Pancreas (tissue), 10 donors: ENCODE measurements around the gene FAM3C. TPM values are rescaled to one million over a fixed set of nuclear protein-coding genes. Genes with fewer than 3 reads are reported as not detected.

Source experiments
- ATAC-seq, 4 donors: fragments of 200-7000 bp; cut with Tn5 transposase; one replicate each; pipeline versions ENCODE4 v1.8.0 to v1.9.1; 2020; ENCODE audit warnings: mild to moderate bottlenecking in 4 of 4, moderate library complexity in 4 of 4
- DNase-seq, 6 donors: peaks; one replicate each; pipeline ENCODE4 v3.0.0-alpha.2; 2020
- FAIRE-seq: peaks from 2 replicates; lab custom pipeline; 2012; peaks lifted over from hg19 to GRCh38; lab: Jason Lieb, UNC
- H3K27ac ChIP-seq, 4 donors: fragments of 200-600 bp; sonication (generic); 1 replicate in 3 of 4; 2 replicates in 1 of 4; pipeline versions ENCODE4 v1.5.0 to v1.8.0; 2020
- H3K27me3 ChIP-seq, 4 donors: fragments of 200-600 bp; one replicate each; pipeline ENCODE4 v1.8.0; 2021
- H3K36me3 ChIP-seq, 3 donors: fragments of 200-600 bp; sonication (generic) in 1 of 3; one replicate each; pipeline versions ENCODE4 v1.5.0 to v1.8.0; 2020 to 2021
- H3K4me1 ChIP-seq, 3 donors: fragments of 200-600 bp; one replicate each; pipeline ENCODE4 v1.8.0; 2021
- H3K4me3 ChIP-seq, 4 donors: fragments of 200-600 bp; sonication (generic) in 2 of 4; one replicate each; pipeline versions ENCODE4 v1.5.0 to v1.8.0; 2020 to 2021
- H3K9me3 ChIP-seq, 4 donors: fragments of 200-600 bp; one replicate each; pipeline ENCODE4 v1.8.0; 2021
- WGBS, 2 donors: extraction: QIAGEN DNeasy Blood & Tissue Kit; methylation state at CpG; one replicate each; pipeline ENCODE4 v1.1.7; 2013; 5-methylcytosine and 5-hydroxymethylcytosine counted together
- intact Hi-C, 3 donors: fragments of 100-400 bp; cut with DNase I; formaldehyde crosslinking; loops; one replicate each; pipeline versions ENCODE4 v1.11.1 to v1.14.2; 2022
- polyA plus RNA-seq, 2 donors: library from polyadenylated mRNA; stranded (reverse); fragments of 200-250 nt; gene quantifications; one replicate each; pipeline ENCODE4 v1.2.3, GENCODE V29; 2013
- total RNA-seq, 6 donors: library from RNA; stranded (reverse); fragmentation: NEBNext Ultra II Directional in 4 of 6; extraction: Animal tissue kit (Norgen Biotek cat#: 25700) in 4 of 6; gene quantifications; one replicate each; pipeline versions ENCODE4 v1.2.1 to v1.2.4, GENCODE V29; 2021 to 2023
- TF ChIP-seq, protein P1 (sequence below), 4 donors: fragments of 200-600 bp; sonication (generic) in 3 of 4; IDR thresholded peaks; one replicate each; pipeline versions ENCODE4 v1.5.0 to v1.8.0; 2021; ENCODE audit warnings: antibody characterized with exemption in 4 of 4
- donor health status: healthy with polysubstance abuse.
- donor health status: DM: no; HTN: no; CAD: no; lungs with moderate emphysema.
- donor health status: DM: no; HTN: no; CAD: no.
- donor health status: control.
- donor health status: control.
- donor health status: Bipolar disorder and iron deficiency.
- donor health status: DM: yes; HTN: yes; CAD: no.
- donor health status: DM: no; HTN: no; CAD: no.
- donor health status: DM: no; HTN: no; CAD: no.
- donor health status: DM: yes; HTN: yes; CAD: no.

FAM3C gene
- total and polyA plus RNA-seq, 8 donors: 18.2 to 43.6 (median 37.4) TPM

GRCh38 chr7:121301446-121302213 is 94.5 kb downstream of the FAM3C start:
- 72 to 75% methylated on average over 9 of the region's 9 CpGs for WGBS, 2 donors
- H3K9me3 ChIP-seq: no peaks in the 10 kb centered on the region
- H3K27ac ChIP-seq: no peak overlapping the region

DNA sequence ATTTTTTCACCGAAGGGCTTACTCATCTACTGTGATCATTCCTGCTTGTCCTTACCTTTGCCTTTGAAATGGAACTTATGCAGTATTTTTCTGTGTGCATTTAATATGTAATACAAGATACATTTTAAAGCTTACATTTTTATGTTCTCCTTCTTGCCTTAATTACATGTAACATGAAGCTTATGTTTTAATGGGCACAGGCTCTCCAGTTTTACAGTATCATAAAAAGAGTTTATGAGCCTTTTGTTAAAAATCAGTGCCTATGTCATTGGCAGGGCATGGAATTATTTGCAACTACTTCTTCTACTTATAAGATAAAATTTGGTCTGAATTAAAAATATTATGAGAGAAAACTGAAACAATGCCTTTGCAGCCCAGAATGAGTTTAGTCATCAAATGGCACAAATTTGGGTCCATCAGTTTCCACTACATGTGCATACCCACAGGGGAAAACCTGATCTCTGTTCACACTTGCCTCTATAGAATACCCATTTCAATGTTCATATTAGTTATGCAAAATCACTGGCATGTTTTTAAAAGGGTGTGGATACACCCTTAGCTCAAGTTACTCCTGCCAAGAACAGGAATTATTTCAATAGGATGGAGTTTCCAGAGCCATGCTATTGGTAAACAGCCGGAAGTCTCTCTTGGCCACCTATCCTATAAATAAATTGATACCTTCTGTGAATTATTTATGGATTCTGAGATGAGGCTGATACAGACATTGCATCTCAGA is 95.3 kb downstream of the FAM3C start:
- TF ChIP-seq, protein P1, sequence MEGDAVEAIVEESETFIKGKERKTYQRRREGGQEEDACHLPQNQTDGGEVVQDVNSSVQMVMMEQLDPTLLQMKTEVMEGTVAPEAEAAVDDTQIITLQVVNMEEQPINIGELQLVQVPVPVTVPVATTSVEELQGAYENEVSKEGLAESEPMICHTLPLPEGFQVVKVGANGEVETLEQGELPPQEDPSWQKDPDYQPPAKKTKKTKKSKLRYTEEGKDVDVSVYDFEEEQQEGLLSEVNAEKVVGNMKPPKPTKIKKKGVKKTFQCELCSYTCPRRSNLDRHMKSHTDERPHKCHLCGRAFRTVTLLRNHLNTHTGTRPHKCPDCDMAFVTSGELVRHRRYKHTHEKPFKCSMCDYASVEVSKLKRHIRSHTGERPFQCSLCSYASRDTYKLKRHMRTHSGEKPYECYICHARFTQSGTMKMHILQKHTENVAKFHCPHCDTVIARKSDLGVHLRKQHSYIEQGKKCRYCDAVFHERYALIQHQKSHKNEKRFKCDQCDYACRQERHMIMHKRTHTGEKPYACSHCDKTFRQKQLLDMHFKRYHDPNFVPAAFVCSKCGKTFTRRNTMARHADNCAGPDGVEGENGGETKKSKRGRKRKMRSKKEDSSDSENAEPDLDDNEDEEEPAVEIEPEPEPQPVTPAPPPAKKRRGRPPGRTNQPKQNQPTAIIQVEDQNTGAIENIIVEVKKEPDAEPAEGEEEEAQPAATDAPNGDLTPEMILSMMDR (IDR thresholded peaks at IDR 0.05): no peak
- FAIRE-seq (no peak), ATAC-seq (no peak), DNase-seq (no peak)
- no peak overlapping the region for H3K27ac ChIP-seq
- intact Hi-C loops: no loop called here
- H3K9me3 ChIP-seq: no peaks in the 10 kb centered on the region
- no peaks in the 10 kb centered on the region for H3K27me3 ChIP-seq
- no peaks in the 10 kb centered on the region for H3K36me3 ChIP-seq
- H3K4me3 ChIP-seq: no peak overlapping the region
- WGBS, 2 donors: 82 to 89% methylated on average over 2 of the region's 2 CpGs
- H3K4me1 ChIP-seq: no peaks in the 10 kb centered on the region

More at GRCh38 chr7:121301446-121302213, 94.5 kb downstream of the FAM3C start:
- no peak for FAIRE-seq
- no peak for DNase-seq
- no peak for ATAC-seq
- H3K27me3 ChIP-seq: no peaks in the 10 kb centered on the region
- TF ChIP-seq, protein P1 (IDR thresholded peaks at IDR 0.05): no peak
- H3K36me3 ChIP-seq: no peaks in the 10 kb centered on the region
- H3K4me3 ChIP-seq: no peak overlapping the region
- no peaks in the 10 kb centered on the region for H3K4me1 ChIP-seq
- intact Hi-C loops: no loop called here

Other genes starting within 250 kb of the FAM3C start
- under 1 TPM in 1 of 6 donors, not detected in 5; 0.06 TPM for gene WNT16, start 67.3 kb downstream of the FAM3C start, total RNA-seq
- under 1 TPM in 1 of 2 donors, not detected in 1; 0.05 TPM for gene WNT16, start 67.3 kb downstream of the FAM3C start, polyA plus RNA-seq